Epithelial cell of proximal tubule (primary cell): ENCODE results near the gene PARD6B. TPM values are rescaled to one million over a fixed set of nuclear protein-coding genes. Genes with fewer than 3 reads are reported as not detected.

Experiments used
- DNase-seq: peaks from one replicate; pipeline ENCODE4 v3.0.0-alpha.2; 2011; ENCODE audit warnings: low read depth
- H3K4me3 ChIP-seq: 2 replicates; pipeline ENCODE4 v1.5.1; 2011; ENCODE audit warnings: low read depth, mild to moderate bottlenecking, low read length
- total RNA-seq: library from RNA; depleted of rRNA; stranded (reverse); fragments of >200 nt; gene quantifications from 2 replicates; pipeline ENCODE4 v1.2.3, GENCODE V29; 2015
- TF ChIP-seq, protein P1 (sequence below): conservative IDR thresholded peaks from 2 replicates; pipeline ENCODE4 v1.5.1; 2012; ENCODE audit warnings: low read depth, mild to moderate bottlenecking, low read length

Gene PARD6B
- total RNA-seq, 1 donor from 2014 or later = 44.4 TPM

DNA sequence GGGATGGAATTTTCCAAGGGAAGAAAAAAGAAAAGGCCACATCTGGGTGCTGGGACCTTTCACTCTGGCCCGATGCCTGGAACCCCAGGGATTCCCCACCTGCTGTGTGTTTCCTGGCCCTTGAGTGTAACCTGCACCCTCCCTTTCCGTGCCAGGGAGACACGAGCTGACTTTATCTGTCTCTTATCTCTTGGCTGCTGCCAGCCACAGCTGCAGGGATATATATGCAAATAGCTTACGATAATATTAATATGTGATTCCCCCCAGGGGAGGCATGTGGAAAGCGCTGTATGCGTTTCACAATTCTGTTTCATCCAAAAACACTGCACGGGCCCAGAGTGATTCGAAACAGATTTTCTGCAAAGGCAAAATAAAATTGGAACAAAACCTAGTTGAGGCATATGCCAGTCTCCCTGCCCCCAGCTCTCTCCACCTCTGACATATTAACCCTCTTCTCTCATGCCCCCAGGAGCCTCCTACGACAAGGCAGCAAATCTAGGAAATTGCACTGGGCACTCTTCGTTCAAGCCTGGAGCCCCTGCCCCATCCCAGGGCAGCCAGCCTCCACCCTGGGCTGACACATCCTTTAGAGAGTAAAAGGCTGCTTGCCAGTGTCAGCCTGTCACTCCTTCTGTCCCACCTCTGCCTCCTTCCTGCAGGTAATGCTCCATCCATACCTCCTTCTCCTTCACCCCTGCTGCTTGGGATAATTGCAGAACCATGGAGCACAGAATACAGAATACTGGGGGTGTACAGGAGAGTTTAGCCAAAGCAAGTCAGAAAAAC, 41.3 kb upstream of the PARD6B start:
- no peak for DNase-seq
- TF ChIP-seq, protein P1, sequence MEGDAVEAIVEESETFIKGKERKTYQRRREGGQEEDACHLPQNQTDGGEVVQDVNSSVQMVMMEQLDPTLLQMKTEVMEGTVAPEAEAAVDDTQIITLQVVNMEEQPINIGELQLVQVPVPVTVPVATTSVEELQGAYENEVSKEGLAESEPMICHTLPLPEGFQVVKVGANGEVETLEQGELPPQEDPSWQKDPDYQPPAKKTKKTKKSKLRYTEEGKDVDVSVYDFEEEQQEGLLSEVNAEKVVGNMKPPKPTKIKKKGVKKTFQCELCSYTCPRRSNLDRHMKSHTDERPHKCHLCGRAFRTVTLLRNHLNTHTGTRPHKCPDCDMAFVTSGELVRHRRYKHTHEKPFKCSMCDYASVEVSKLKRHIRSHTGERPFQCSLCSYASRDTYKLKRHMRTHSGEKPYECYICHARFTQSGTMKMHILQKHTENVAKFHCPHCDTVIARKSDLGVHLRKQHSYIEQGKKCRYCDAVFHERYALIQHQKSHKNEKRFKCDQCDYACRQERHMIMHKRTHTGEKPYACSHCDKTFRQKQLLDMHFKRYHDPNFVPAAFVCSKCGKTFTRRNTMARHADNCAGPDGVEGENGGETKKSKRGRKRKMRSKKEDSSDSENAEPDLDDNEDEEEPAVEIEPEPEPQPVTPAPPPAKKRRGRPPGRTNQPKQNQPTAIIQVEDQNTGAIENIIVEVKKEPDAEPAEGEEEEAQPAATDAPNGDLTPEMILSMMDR = no peak

GRCh38 chr20:50690650-50691572, 40.5 kb upstream of the PARD6B start, which contains the start of gene RIPOR3:
Gene RIPOR3, minus strand, starts transcription at chr20:50691542. Its CDS starts 414 bp downstream, at chr20:50691128.
- DNase-seq = no peak

More for the DNA sequence above, 41.3 kb upstream of the PARD6B start:
- H3K4me3 ChIP-seq = peak overlapping the region; percentile 47

DNA sequence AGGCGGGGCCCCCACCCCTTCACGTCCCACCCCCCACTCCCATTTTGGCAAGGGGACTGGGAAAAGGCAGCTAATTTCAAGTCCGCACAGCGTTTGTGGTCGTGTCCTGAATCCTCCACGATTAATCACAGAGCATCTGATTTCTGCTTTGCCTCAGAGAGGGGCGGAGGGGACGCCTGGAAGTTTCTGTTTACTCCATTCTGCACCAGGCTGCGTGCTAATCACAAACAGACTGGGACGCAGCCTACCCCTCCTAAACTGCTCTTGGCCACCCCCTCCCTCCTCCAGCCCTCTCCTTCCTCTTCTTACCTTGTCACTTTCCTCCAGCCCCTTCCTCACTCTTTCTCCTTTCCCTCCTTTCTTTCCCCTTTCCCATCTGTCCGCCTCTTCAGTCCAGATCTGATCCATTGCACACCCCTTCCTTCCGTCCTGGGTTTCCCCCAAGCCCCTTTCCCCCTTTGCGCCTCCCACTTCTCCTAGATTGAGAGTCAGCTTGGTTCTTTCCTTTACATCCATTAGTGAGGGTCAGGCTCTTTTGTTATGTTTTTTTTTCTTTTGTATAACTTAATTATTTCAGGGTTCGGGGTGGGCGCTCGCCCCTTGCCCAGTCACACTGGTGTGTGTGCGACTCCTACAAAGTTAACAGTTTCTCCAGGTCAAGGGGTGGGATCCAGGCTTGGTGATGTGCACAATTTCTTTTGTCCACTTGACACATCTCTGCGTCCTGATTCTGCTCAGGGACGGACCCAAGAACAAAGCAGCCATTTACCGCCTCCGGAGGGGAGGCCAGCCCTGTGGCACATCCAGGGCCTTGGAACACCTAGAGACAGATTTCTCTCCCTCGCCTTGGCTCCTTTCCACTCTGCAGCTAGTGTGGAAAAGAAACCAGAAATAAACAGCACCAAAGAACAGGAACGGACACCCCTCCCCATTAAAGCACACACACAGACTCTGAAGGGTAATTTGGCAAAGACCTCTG, 39.5 kb upstream of the PARD6B start:
- TF ChIP-seq, protein P1 = no peak
- peak overlapping the region; percentile 47 for H3K4me3 ChIP-seq
- no peak for DNase-seq

More at GRCh38 chr20:50690650-50691572, 40.5 kb upstream of the PARD6B start, which contains the start of gene RIPOR3:
- peak within 1 kb of the TSS; percentile 47 for H3K4me3 ChIP-seq
- TF ChIP-seq, protein P1 = no peak

DNA sequence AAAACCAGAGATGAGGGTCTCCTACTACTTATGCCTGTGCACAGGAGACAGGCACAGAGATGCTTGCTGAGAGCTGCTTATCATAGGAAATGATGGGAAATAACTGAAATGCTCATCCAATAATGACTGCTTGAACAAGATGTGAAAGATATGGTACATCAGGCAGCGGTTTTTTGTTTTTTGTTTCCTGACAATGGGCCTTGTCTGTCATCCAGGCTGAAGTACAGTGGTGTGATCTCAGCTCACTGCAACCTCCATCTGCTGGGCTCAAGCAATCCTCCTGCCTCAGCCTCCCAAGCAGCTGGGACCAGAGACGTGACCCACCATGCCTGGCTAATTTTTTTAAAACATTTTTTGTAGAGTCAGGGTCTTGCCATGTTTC, 38.8 kb upstream of the PARD6B start:
- H3K4me3 ChIP-seq = no peak overlapping the region
- DNase-seq = no peak
- TF ChIP-seq, protein P1 = no peak

GRCh38 chr20:50693001-50693400, 38.4 kb upstream of the PARD6B start:
- no peak overlapping the region for H3K4me3 ChIP-seq
- TF ChIP-seq, protein P1 = no peak
- DNase-seq = no peak
